Chondrocyte (in vitro differentiated cells): ENCODE results near the gene PNLIPRP2. TPM values are rescaled to one million over a fixed set of nuclear protein-coding genes. Genes with fewer than 3 reads are reported as not detected.

Source experiments
- DNase-seq: peaks from one replicate; pipeline ENCODE4 v3.0.0; 2021; ENCODE audit warnings: mixed read lengths, low spot score
- H3K27ac Mint-ChIP-seq: one replicate; pipeline ENCODE4 v1.8.0; 2021; ENCODE audit warnings: mild to moderate bottlenecking, moderate library complexity, mixed read lengths; ENCODE audit not compliant: unreplicated experiment
- H3K27me3 Mint-ChIP-seq: 2 replicates; pipeline ENCODE4 v1.8.0; 2021; ENCODE audit warnings: low read depth, mixed read lengths
- H3K36me3 Mint-ChIP-seq: 2 replicates; pipeline ENCODE4 v1.8.0; 2021; ENCODE audit warnings: low read depth, mixed read lengths
- H3K4me1 Mint-ChIP-seq: 2 replicates; pipeline ENCODE4 v1.8.0; 2021; ENCODE audit warnings: low read depth, mild to moderate bottlenecking, mixed read lengths
- H3K4me3 Mint-ChIP-seq: one replicate; pipeline ENCODE4 v1.8.0; 2021; ENCODE audit warnings: mild to moderate bottlenecking, moderate library complexity, mixed read lengths; ENCODE audit not compliant: unreplicated experiment
- H3K9me3 Mint-ChIP-seq: 2 replicates; pipeline ENCODE4 v1.8.0; 2021; ENCODE audit warnings: low read depth, mixed read lengths
- CTCF ChIP-seq: fragments of 200-600 bp; sonication (generic); IDR thresholded peaks from 2 replicates; pipeline ENCODE4 v1.5.0; 2021; ENCODE audit warnings: antibody characterized with exemption, mild to moderate bottlenecking, moderate library complexity
- total RNA-seq: library from RNA; stranded (reverse); gene quantifications from 3 replicates; pipeline ENCODE4 v1.2.1, GENCODE V29; 2021

The PNLIPRP2 gene
- total RNA-seq, 1 donor from 2014 or later: not detected

DNA sequence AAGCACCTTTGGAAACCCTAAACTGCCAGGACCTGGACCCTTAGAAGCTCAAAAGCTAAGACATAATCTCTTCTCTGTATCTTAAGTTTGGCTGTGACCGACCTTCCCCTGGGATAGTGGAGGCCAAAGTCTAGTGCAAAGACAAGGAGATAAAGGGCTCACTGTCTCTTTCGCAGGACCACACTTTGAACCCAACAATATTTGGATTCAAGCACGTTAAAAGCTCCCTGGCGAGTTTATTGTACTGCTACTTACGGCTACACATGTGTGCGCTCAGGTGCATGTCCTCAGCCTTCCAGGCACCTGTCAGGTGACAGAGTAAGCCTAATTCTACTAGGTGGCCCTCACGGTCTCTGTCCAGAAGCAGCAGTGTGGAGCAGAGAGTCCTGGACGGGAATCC, 55.9 kb downstream of the PNLIPRP2 start:
- Mint-ChIP-seq H3K36me3 (peaks cover 7% of the 10 kb centered on the region), H3K4me3 (no peak overlapping the region), H3K27ac (no peak overlapping the region), H3K27me3 (no peaks in the 10 kb centered on the region), H3K9me3 (no peaks in the 10 kb centered on the region), H3K4me1 (no peaks in the 10 kb centered on the region)
- DNase-seq: no peak
- TF ChIP-seq CTCF: no peak

GRCh38 chr10:116679351-116679750, 58.6 kb downstream of the PNLIPRP2 start:
- Mint-ChIP-seq H3K4me3 (no peak overlapping the region), H3K9me3 (no peaks in the 10 kb centered on the region), H3K27me3 (no peaks in the 10 kb centered on the region), H3K36me3 (peaks cover 5% of the 10 kb centered on the region), H3K4me1 (peaks cover 3% of the 10 kb centered on the region), H3K27ac (no peak overlapping the region)
- no peak for TF ChIP-seq CTCF
- no peak for DNase-seq

DNA sequence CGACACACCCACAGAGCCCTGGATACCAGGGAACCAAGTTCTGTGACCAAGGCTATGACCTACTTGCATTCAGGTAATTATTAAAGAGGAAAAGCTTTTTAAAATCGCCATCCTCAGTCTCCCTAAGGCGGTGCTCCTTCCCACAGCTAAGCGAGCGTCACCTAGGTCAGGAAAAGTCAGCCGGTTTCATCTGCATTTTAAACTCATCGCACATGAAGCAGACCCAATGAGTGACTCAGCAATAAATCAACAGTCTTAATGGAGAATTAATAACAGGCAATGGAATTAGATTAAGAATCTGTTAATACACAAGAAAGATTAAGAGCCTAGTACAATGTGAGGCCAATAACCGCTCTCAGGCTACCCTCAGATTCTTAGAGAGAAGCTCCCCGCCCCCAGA, 62.4 kb downstream of the PNLIPRP2 start:
- Mint-ChIP-seq H3K4me1 (peaks cover 8% of the 10 kb centered on the region), H3K9me3 (no peaks in the 10 kb centered on the region), H3K27ac (no peak overlapping the region), H3K36me3 (peaks cover 3% of the 10 kb centered on the region), H3K4me3 (no peak overlapping the region), H3K27me3 (no peaks in the 10 kb centered on the region)
- TF ChIP-seq CTCF: no peak
- no peak for DNase-seq

DNA sequence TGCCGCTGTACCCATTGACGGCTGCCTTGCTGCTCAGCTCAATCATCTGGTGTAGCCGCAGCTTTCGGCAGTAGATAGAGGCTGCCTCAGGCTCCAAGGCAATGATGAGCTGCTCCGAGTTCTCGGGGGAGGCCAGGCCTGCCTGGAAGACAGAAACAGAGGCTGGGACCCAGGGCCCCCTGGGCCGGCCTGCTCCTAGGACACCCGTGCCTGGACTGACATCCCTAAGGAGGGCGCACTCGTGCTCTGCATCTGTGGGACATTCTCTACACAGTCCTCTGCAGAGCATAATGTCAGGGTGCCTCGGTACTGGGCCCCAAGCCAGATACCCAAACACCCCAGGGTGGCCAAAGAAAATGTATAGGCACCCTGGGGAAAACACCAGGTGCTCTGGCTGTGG, 63.1 kb downstream of the PNLIPRP2 start:
- Mint-ChIP-seq H3K9me3 (no peaks in the 10 kb centered on the region), H3K4me1 (peaks cover 14% of the 10 kb centered on the region), H3K36me3 (peaks cover 3% of the 10 kb centered on the region), H3K27me3 (no peaks in the 10 kb centered on the region), H3K27ac (no peak overlapping the region), H3K4me3 (no peak overlapping the region)
- no peak for DNase-seq
- TF ChIP-seq CTCF: no peak

- TF ChIP-seq CTCF: no peak
These were observed 64.0 kb downstream of the PNLIPRP2 start for GRCh38 chr10:116684781-116685180.

More at GRCh38 chr10:116684781-116685180, 64.0 kb downstream of the PNLIPRP2 start:
- DNase-seq: no peak
- no peak overlapping the region for H3K4me3 Mint-ChIP-seq
- no peaks in the 10 kb centered on the region for H3K9me3 Mint-ChIP-seq
- H3K27me3 Mint-ChIP-seq: no peaks in the 10 kb centered on the region
- peaks cover 14% of the 10 kb centered on the region for H3K4me1 Mint-ChIP-seq
- no peak overlapping the region for H3K27ac Mint-ChIP-seq
- peaks cover 1% of the 10 kb centered on the region for H3K36me3 Mint-ChIP-seq
